Prostate gland (tissue), 2 donors: ENCODE data around the gene SCARF1. TPM values are rescaled to one million over a fixed set of nuclear protein-coding genes. Genes with fewer than 3 reads are reported as not detected.

Experiments used
- DNase-seq: peaks from one replicate; pipeline ENCODE4 v3.0.0-alpha.2; 2019; ENCODE audit warnings: low spot score
- H3K27ac ChIP-seq, 2 donors: fragments of 200-600 bp; sonication (generic); 2 replicates each; pipeline ENCODE4 v1.5.1; 2017 to 2019
- H3K27me3 ChIP-seq: fragments of 200-600 bp; sonication (generic); replicated peaks from 2 replicates; pipeline ENCODE4 v1.5.1; 2019; ENCODE audit not compliant: insufficient read depth
- H3K36me3 ChIP-seq, 2 donors: fragments of 200-600 bp; sonication (generic); 1 replicate in 1 of 2; 2 replicates in 1 of 2; pipeline versions ENCODE4 v1.5.1 to v1.8.1; 2017 to 2019
- H3K4me1 ChIP-seq: fragments of 200-600 bp; sonication (generic); replicated peaks from 2 replicates; pipeline ENCODE4 v1.5.1; 2019
- H3K4me3 ChIP-seq, 2 donors: fragments of 200-600 bp; sonication (generic); 2 replicates each; pipeline ENCODE4 v1.5.1; 2017 to 2019
- H3K9me3 ChIP-seq: fragments of 200-600 bp; sonication (generic); 2 replicates; pipeline ENCODE4 v1.5.1; 2017
- CTCF ChIP-seq, 4 experiments: fragments of 200-600 bp in 2 of 4; fragments of 450-650 bp in 2 of 4; sonication (generic) in 2 of 4; IDR thresholded peaks; 1 replicate in 3 of 4; 2 replicates in 1 of 4; pipeline ENCODE4 v1.5.1; 2016 to 2019; ENCODE audit warnings: antibody characterized with exemption in 4 of 4, mild to moderate bottlenecking in 2 of 4, moderate library complexity in 2 of 4
- POLR2A ChIP-seq: fragments of 450-650 bp; IDR thresholded peaks from one replicate; pipeline ENCODE4 v1.6.1; 2016; ENCODE audit warnings: antibody characterized with exemption, mild to moderate bottlenecking
- POLR2AphosphoS5 ChIP-seq: sonication (generic); formaldehyde crosslinking; IDR thresholded peaks from one replicate; pipeline ENCODE4 v1.6.1; 2017; ENCODE audit warnings: antibody characterized with exemption
- WGBS: methylation state at CpG from one replicate; pipeline ENCODE4 v1.1.5; 2018; 5-methylcytosine and 5-hydroxymethylcytosine counted together
- intact Hi-C: fragments of 100-400 bp; cut with DNase I; formaldehyde crosslinking; loops from one replicate; pipeline ENCODE4 v1.14.2; 2022
- total RNA-seq, 2 donors: library from RNA; depleted of rRNA; stranded (reverse); fragments of >200 nt; gene quantifications; one replicate each; pipeline ENCODE4 v1.1.0, GENCODE V29; 2016

Gene SCARF1
- total RNA-seq, 2 donors from 2014 or later, result 11.0 to 14.5 TPM

- intact Hi-C loops, result no loop called here
- Histone ChIP-seq H3K9me3 (no peaks in the 10 kb centered on the region), H3K4me3 (no peak overlapping the region), H3K27ac (no peak overlapping the region), H3K27me3 (no peaks in the 10 kb centered on the region), H3K36me3 (no peaks in the 10 kb centered on the region), H3K4me1 (no peaks in the 10 kb centered on the region)
- WGBS, result 87% methylated on average over 13 of the region's 13 CpGs
- no peak for DNase-seq
- TF ChIP-seq POLR2A (no peak), CTCF (IDR thresholded peaks at IDR 0.05) (no peak), POLR2AphosphoS5 (no peak)
Measured at GRCh38 chr17:1620486-1620885, 25.0 kb downstream of the SCARF1 start.

- H3K36me3 ChIP-seq, result no peaks in the 10 kb centered on the region
- H3K4me3 ChIP-seq, result no peak overlapping the region
- intact Hi-C loops, result no loop called here
- TF ChIP-seq POLR2AphosphoS5, result no peak
- TF ChIP-seq CTCF (IDR thresholded peaks at IDR 0.05), result no peak
- no peak for TF ChIP-seq POLR2A
- 74% methylated on average over 20 of the region's 20 CpGs for WGBS
- H3K27me3 ChIP-seq, result no peaks in the 10 kb centered on the region
- no peaks in the 10 kb centered on the region for H3K9me3 ChIP-seq
- no peak for DNase-seq
- H3K4me1 ChIP-seq, result no peaks in the 10 kb centered on the region
- no peak overlapping the region for H3K27ac ChIP-seq
Measured at GRCh38 chr17:1617620-1618174, 27.8 kb downstream of the SCARF1 start.

GRCh38 chr17:1616101-1616500 lies 29.4 kb downstream of the SCARF1 start:
- intact Hi-C loops, result no loop called here
- WGBS, result 88% methylated on average over 13 of the region's 13 CpGs

GRCh38 chr17:1612400-1612799 lies 33.1 kb downstream of the SCARF1 start:
- Histone ChIP-seq H3K9me3 (no peaks in the 10 kb centered on the region), H3K27ac (no peak overlapping the region), H3K4me1 (no peaks in the 10 kb centered on the region), H3K36me3 (no peaks in the 10 kb centered on the region), H3K4me3 (no peak overlapping the region), H3K27me3 (no peaks in the 10 kb centered on the region)
- TF ChIP-seq CTCF (IDR thresholded peaks at IDR 0.05) (no peak), POLR2AphosphoS5 (no peak), POLR2A (no peak)
- no peak for DNase-seq
- WGBS, result 81% methylated on average over 16 of the region's 16 CpGs
- intact Hi-C loops, result no loop called here

More at GRCh38 chr17:1616101-1616500, 29.4 kb downstream of the SCARF1 start:
- Histone ChIP-seq H3K9me3 (no peaks in the 10 kb centered on the region), H3K27me3 (no peaks in the 10 kb centered on the region), H3K27ac (no peak overlapping the region), H3K4me1 (no peaks in the 10 kb centered on the region), H3K4me3 (no peak overlapping the region), H3K36me3 (no peaks in the 10 kb centered on the region)
- DNase-seq, result no peak
- TF ChIP-seq POLR2A, result no peak
- no peak for TF ChIP-seq CTCF (IDR thresholded peaks at IDR 0.05)
- no peak for TF ChIP-seq POLR2AphosphoS5

GRCh38 chr17:1611715-1612114 lies 33.8 kb downstream of the SCARF1 start:
- no peaks in the 10 kb centered on the region for H3K27me3 ChIP-seq
- no peaks in the 10 kb centered on the region for H3K36me3 ChIP-seq
- intact Hi-C loops, result no loop called here

More at GRCh38 chr17:1611715-1612114, 33.8 kb downstream of the SCARF1 start:
- WGBS, result 86% methylated on average over 10 of the region's 10 CpGs
- Histone ChIP-seq H3K9me3 (no peaks in the 10 kb centered on the region), H3K4me1 (no peaks in the 10 kb centered on the region), H3K4me3 (no peak overlapping the region), H3K27ac (no peak overlapping the region)
- DNase-seq, result no peak
- TF ChIP-seq POLR2AphosphoS5, result no peak
- TF ChIP-seq POLR2A, result no peak
- TF ChIP-seq CTCF (IDR thresholded peaks at IDR 0.05), result no peak
